GM21528 (cell line): ENCODE results near the gene ST6GALNAC6.
"Not testable (repeated sequence)": the region's sequence is repeated elsewhere in the genome, so short reads cannot be mapped to it uniquely, and the experiment has no call there.

ENCODE experiments used
- ATAC-seq: cut with Tn5 transposase; IDR thresholded peaks from one replicate; pipeline ENCODE4 v1.9.1; 2021; ENCODE audit warnings: mild to moderate bottlenecking, moderate library complexity; ENCODE audit not compliant: unreplicated experiment, low FRiP score

Gene ST6GALNAC6

GRCh38 chr9:127896395-127897192, 2.8 kb downstream of the ST6GALNAC6 start:
- ATAC-seq: no peak

- ATAC-seq: no peak
Observed at GRCh38 chr9:127895811-127896210, 3.6 kb downstream of the ST6GALNAC6 start.

GRCh38 chr9:127893392-127893791, 6.0 kb downstream of the ST6GALNAC6 start:
- ATAC-seq: no peak

GRCh38 chr9:127892831-127893230, 6.6 kb downstream of the ST6GALNAC6 start:
- ATAC-seq: no peak

- no peak for ATAC-seq
Observed at GRCh38 chr9:127890053-127890452, 9.3 kb downstream of the ST6GALNAC6 start.

GRCh38 chr9:127887792-127888191, 11.6 kb downstream of the ST6GALNAC6 start:
- ATAC-seq: no peak

- ATAC-seq: no peak
Observed at GRCh38 chr9:127886401-127886972, 12.9 kb downstream of the ST6GALNAC6 start.

GRCh38 chr9:127885508-127886281, 13.7 kb downstream of the ST6GALNAC6 start:
- no peak for ATAC-seq

GRCh38 chr9:127884976-127885490, 14.4 kb downstream of the ST6GALNAC6 start:
- ATAC-seq: no peak

- ATAC-seq: no peak
Observed at GRCh38 chr9:127884427-127884911, 14.9 kb downstream of the ST6GALNAC6 start.

- ATAC-seq: no peak
Observed at GRCh38 chr9:127883959-127884358, 15.4 kb downstream of the ST6GALNAC6 start.

- ATAC-seq: not testable (repeated sequence)
Observed at GRCh38 chr9:127881715-127882114, 17.7 kb downstream of the ST6GALNAC6 start.

GRCh38 chr9:127880143-127880542, 19.3 kb downstream of the ST6GALNAC6 start:
- no peak for ATAC-seq

- ATAC-seq: no peak
Observed at GRCh38 chr9:127878652-127879390, 20.6 kb downstream of the ST6GALNAC6 start.

GRCh38 chr9:127878001-127878651, 21.3 kb downstream of the ST6GALNAC6 start:
- no peak for ATAC-seq

- ATAC-seq: no peak
Observed at GRCh38 chr9:127877566-127877998, 21.8 kb downstream of the ST6GALNAC6 start, which contains the start of gene AK1. Gene AK1 (minus strand): TSS chr9:127877675. CDS start chr9:127874617, 3,058 bp downstream.

- no peak for ATAC-seq
Observed at GRCh38 chr9:127876764-127877562, 22.4 kb downstream of the ST6GALNAC6 start.

GRCh38 chr9:127876026-127876763, 23.2 kb downstream of the ST6GALNAC6 start:
- no peak for ATAC-seq
